OCI-LY3 (cell line): Measurements from ENCODE around the gene TMEM198.

ENCODE experiments used
- H2AFZ ChIP-seq: fragments of 200-600, 300-600 bp; shearing (Covaris generic); 2 replicates; pipeline ENCODE4 v1.6.0; 2014; ENCODE audit warnings: antibody characterized with exemption, low read depth, low read length
- H3K27ac ChIP-seq: fragments of 200-600, 300-600 bp; sonication (generic); 2 replicates; pipeline ENCODE4 v1.5.1; 2014; ENCODE audit warnings: mild to moderate bottlenecking, low read length, moderate library complexity, mixed read lengths
- H3K27me3 ChIP-seq: fragments of 200-600, 300-600 bp; sonication (generic); 2 replicates; pipeline ENCODE4 v1.6.1; 2014; ENCODE audit warnings: low read depth, low read length, mixed read lengths
- H3K36me3 ChIP-seq: fragments of 200-600, 300-600 bp; sonication (generic); replicated peaks from 2 replicates; pipeline ENCODE3; 2014; ENCODE audit warnings: low read depth, low read length, mixed read lengths
- H3K4me1 ChIP-seq: fragments of 300-600, 200-600 bp; sonication (generic); 2 replicates; pipeline ENCODE4 v1.6.1; 2014; ENCODE audit warnings: low read length, mixed read lengths
- H3K4me2 ChIP-seq: fragments of 200-600, 300-600 bp; sonication (generic); 2 replicates; pipeline ENCODE4 v1.6.1; 2014; ENCODE audit warnings: low read length, mixed read lengths
- H3K4me3 ChIP-seq: fragments of 300-600, 200-600 bp; sonication (generic); 2 replicates; pipeline ENCODE4 v1.5.1; 2014; ENCODE audit warnings: antibody characterized with exemption, mild to moderate bottlenecking, low read length, moderate library complexity
- H3K79me2 ChIP-seq: fragments of 300-600, 200-600 bp; shearing (Covaris generic); 2 replicates; pipeline ENCODE4 v1.6.1; 2014; ENCODE audit warnings: mild to moderate bottlenecking, low read length, mixed read lengths
- H3K9ac ChIP-seq: fragments of 300-600, 200-600 bp; shearing (Covaris generic); 2 replicates; pipeline ENCODE4 v1.6.0; 2014; ENCODE audit warnings: mild to moderate bottlenecking, low read length, moderate library complexity
- H3K9me3 ChIP-seq: fragments of 200-600, 300-600 bp; shearing (Covaris generic); 2 replicates; pipeline ENCODE4 v1.6.1; 2014; ENCODE audit warnings: low read length, mixed read lengths; ENCODE audit not compliant: insufficient read depth
- H4K20me1 ChIP-seq: fragments of 200-600, 300-600 bp; sonication (generic); 2 replicates; pipeline ENCODE4 v1.6.1; 2016; ENCODE audit warnings: low read length, mixed read lengths; ENCODE audit not compliant: insufficient read depth
- EZH2phosphoT487 ChIP-seq: fragments of 200-600 bp; shearing (Covaris generic); IDR thresholded peaks from 2 replicates; pipeline ENCODE4 v1.6.1; 2018; ENCODE audit warnings: antibody characterized with exemption, mixed run types, low read depth
- TF ChIP-seq, protein P1 (sequence below): fragments of 200-600, 300-600 bp; sonication (generic); IDR thresholded peaks from 2 replicates; pipeline ENCODE4 v1.5.1; 2014; ENCODE audit warnings: antibody characterized with exemption, low read length, low read depth

The TMEM198 gene

DNA sequence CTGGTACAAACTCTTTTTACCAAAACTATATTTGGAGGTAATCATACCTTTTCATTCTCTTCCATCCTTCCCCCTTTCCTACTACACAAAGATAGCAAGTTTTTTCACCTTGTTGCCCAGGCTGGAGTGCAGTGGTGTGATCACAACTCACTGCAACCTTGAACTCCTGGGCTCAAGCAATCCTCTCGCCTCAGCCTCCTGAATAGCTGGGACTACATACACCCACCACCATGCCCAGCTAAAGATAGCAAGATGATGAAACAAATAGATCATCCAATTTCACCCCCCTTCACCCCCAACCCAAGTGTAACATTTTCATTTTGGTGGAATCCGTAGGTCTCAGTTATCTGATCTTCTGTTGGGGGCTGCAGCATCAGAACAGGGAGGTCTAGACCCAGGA, 49.3 kb downstream of the TMEM198 start:
- no peak overlapping the region for H3K4me2 ChIP-seq
- H3K79me2 ChIP-seq: no peaks in the 10 kb centered on the region
- H3K36me3 ChIP-seq: no peaks in the 10 kb centered on the region
- no peaks in the 10 kb centered on the region for H3K9me3 ChIP-seq
- no peak overlapping the region for H3K9ac ChIP-seq
- TF ChIP-seq, protein P1, sequence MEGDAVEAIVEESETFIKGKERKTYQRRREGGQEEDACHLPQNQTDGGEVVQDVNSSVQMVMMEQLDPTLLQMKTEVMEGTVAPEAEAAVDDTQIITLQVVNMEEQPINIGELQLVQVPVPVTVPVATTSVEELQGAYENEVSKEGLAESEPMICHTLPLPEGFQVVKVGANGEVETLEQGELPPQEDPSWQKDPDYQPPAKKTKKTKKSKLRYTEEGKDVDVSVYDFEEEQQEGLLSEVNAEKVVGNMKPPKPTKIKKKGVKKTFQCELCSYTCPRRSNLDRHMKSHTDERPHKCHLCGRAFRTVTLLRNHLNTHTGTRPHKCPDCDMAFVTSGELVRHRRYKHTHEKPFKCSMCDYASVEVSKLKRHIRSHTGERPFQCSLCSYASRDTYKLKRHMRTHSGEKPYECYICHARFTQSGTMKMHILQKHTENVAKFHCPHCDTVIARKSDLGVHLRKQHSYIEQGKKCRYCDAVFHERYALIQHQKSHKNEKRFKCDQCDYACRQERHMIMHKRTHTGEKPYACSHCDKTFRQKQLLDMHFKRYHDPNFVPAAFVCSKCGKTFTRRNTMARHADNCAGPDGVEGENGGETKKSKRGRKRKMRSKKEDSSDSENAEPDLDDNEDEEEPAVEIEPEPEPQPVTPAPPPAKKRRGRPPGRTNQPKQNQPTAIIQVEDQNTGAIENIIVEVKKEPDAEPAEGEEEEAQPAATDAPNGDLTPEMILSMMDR: no peak
- TF ChIP-seq EZH2phosphoT487: no peak
- no peaks in the 10 kb centered on the region for H3K27me3 ChIP-seq
- no peak overlapping the region for H2AFZ ChIP-seq
- no peak overlapping the region for H3K4me3 ChIP-seq
- H4K20me1 ChIP-seq: no peaks in the 10 kb centered on the region
- peaks cover 4% of the 10 kb centered on the region; the same call in 1 of the 2 replicates for H3K4me1 ChIP-seq
- no peak overlapping the region for H3K27ac ChIP-seq

DNA sequence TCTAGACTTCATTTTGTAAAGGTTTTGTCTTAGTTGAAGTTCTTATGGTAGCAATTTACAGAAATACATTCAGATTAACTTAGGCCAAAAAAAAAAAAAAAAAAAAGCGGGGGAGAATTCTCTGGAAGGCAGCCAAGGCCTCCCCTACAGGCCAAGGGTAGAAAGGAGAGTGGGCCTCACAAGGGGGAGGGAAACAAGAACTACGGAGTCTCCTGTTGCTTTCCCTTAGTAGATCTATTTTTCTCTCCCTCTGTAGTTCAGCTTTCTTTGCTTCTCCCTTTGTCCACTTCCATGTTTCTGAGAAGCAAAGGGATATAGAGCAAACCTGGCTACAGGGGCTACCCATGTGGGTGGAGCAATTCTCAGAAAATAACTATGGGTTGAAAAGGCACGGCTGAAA, 51.4 kb downstream of the TMEM198 start:
- H2AFZ ChIP-seq: no peak overlapping the region
- H3K4me3 ChIP-seq: no peak overlapping the region
- no peaks in the 10 kb centered on the region for H3K36me3 ChIP-seq
- TF ChIP-seq, protein P1: no peak
- no peak for TF ChIP-seq EZH2phosphoT487
- no peaks in the 10 kb centered on the region for H3K27me3 ChIP-seq
- H4K20me1 ChIP-seq: no peaks in the 10 kb centered on the region
- no peak overlapping the region for H3K27ac ChIP-seq
- H3K4me2 ChIP-seq: no peak overlapping the region
- H3K9me3 ChIP-seq: no peaks in the 10 kb centered on the region
- H3K79me2 ChIP-seq: no peaks in the 10 kb centered on the region
- no peak overlapping the region for H3K9ac ChIP-seq
- peaks cover 9% of the 10 kb centered on the region; the same call in 1 of the 2 replicates for H3K4me1 ChIP-seq

DNA sequence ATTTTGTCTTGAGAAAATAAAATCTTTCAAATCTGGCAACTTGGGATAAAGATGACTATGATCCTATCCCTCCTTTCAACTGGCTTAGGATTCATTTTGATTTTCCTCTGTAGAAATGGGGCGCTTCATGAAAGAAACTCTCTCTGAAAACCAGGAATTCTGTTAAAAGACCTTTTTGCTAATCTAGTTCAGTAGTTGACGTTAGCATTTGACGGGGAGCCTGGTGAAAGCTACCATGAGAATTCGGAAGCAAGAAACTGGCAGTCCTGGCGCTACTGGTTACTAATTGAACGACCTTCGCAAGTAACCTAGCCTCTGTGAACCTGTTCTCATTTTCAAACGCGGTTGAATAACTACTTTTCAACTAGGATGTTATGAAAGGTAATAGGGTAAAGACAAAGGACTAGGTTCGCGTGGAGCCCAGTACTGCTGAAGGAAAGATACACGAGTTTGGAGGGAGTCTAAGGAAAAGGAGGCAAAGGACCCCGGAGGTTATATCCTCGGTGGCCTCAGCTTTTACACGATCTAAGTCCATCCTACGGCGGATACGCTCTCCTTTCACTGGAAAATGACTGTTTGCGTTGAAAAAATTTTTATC, 53.2 kb downstream of the TMEM198 start:
- no peaks in the 10 kb centered on the region for H3K9me3 ChIP-seq
- no peaks in the 10 kb centered on the region for H3K79me2 ChIP-seq
- H3K4me3 ChIP-seq: peak overlapping the region; percentile 85
- H2AFZ ChIP-seq: peak overlapping the region; percentile 56; the same call in 1 of the 2 replicates
- no peaks in the 10 kb centered on the region for H3K36me3 ChIP-seq
- H4K20me1 ChIP-seq: no peaks in the 10 kb centered on the region
- H3K4me2 ChIP-seq: peak overlapping the region; percentile 96
- H3K9ac ChIP-seq: peak overlapping the region; percentile 89
- H3K27me3 ChIP-seq: no peaks in the 10 kb centered on the region
- peaks cover 9% of the 10 kb centered on the region; the same call in 1 of the 2 replicates for H3K4me1 ChIP-seq
- peak overlapping the region; percentile 50 for H3K27ac ChIP-seq
- TF ChIP-seq, protein P1: no peak
- TF ChIP-seq EZH2phosphoT487: no peak

DNA sequence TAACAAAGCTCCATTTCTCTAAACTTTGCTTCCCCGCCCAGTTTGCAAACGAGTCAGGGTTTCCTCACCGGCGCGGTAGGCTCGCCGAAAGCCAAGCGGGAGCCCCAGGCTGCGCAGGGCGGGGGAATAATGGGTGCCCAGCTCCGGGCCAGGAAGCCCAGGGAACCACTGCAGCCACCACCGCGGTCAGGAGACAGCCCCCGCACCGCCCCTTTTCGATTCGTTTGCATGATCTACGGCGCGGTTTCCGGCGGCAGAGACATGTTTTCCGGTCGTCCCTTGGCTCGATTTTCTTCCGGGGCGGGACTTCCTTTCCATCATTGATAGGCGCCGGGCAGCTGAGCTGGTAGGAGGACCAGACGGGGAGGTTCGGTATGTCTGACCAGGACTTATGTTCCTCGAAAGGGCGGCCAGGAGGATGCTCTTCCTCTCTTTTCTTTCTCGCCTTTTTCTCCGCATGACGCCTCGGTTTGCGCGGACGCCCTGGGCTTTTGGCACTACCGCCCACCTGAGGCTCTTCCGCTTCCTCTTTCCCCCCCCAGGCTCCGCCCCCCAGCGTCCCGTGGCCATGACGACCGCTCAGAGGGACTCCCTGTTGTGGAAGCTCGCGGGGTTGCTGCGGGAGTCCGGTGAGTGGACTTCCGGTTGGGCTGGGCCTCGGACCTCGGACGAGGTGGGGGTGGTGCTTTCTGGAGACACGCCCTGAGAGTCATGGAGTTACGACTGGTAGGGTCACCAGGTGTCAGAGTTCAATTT, 53.9 kb downstream of the TMEM198 start, which contains the start of gene STK11IP:
Gene STK11IP (plus strand): TSS at position 306 of the 756 bp plus-strand sequence. CDS start 263 bp downstream, at position 569.
- no peaks in the 10 kb centered on the region for H3K27me3 ChIP-seq
- H3K4me3 ChIP-seq: peak within 1 kb of the TSS; percentile 85
- no peak for TF ChIP-seq EZH2phosphoT487
- TF ChIP-seq, protein P1: no peak
- peaks cover 2% of the 10 kb centered on the region for H3K36me3 ChIP-seq
- peaks cover 9% of the 10 kb centered on the region; the same call in 1 of the 2 replicates for H3K4me1 ChIP-seq
- peak within 1 kb of the TSS; percentile 56 for H2AFZ ChIP-seq
- no peaks in the 10 kb centered on the region for H4K20me1 ChIP-seq
- no peaks in the 10 kb centered on the region for H3K79me2 ChIP-seq
- H3K9me3 ChIP-seq: no peaks in the 10 kb centered on the region
- H3K9ac ChIP-seq: peak within 1 kb of the TSS; percentile 89
- peak within 1 kb of the TSS; percentile 50 for H3K27ac ChIP-seq
- peak within 1 kb of the TSS; percentile 96 for H3K4me2 ChIP-seq
